Left lobe of liver (tissue), 2 donors: ENCODE results near the gene OR2T8. TPM values are rescaled to one million over a fixed set of nuclear protein-coding genes. Genes with fewer than 3 reads are reported as not detected.

ENCODE experiments used
- ATAC-seq: fragments of 200-7000 bp; cut with Tn5 transposase; one replicate; pipeline ENCODE4 v1.9.1; 2020; ENCODE audit warnings: mild to moderate bottlenecking, moderate library complexity
- DNase-seq: peaks from one replicate; pipeline ENCODE4 v3.0.0-alpha.2; 2020; ENCODE audit warnings: low spot score
- total RNA-seq: library from RNA; stranded (reverse); gene quantifications from one replicate; pipeline ENCODE4 v1.2.1, GENCODE V29; 2021
- donor health status: DM: no; HTN: no; CAD: no; lungs with moderate emphysema.
- donor health status: DM: no; HTN: yes; CAD: no.

Gene OR2T8
- total RNA-seq, 1 donor from 2014 or later, result not detected

GRCh38 chr1:247961791-247962190 lies 41.7 kb downstream of the OR2T8 start:
- ATAC-seq, result no peak

GRCh38 chr1:247962911-247963588 lies 43.0 kb downstream of the OR2T8 start:
- no peak for DNase-seq
- no peak for ATAC-seq

More at GRCh38 chr1:247961791-247962190, 41.7 kb downstream of the OR2T8 start:
- no peak for DNase-seq

GRCh38 chr1:247964933-247965332 lies 44.9 kb downstream of the OR2T8 start, which contains the start of gene OR2AK2:
Gene OR2AK2 (plus strand): TSS chr1:247965233. CDS start chr1:247965377, 144 bp downstream.
- ATAC-seq (no peak), DNase-seq (no peak)

- no peak for ATAC-seq
- DNase-seq, result no peak
Observed at GRCh38 chr1:247966532-247967204, 46.6 kb downstream of the OR2T8 start.

Other genes with a start within 250 kb of the OR2T8 start
- gene OR13G1, start 240.5 kb upstream of the OR2T8 start, total RNA-seq, result not detected
- gene OR6F1, start 203.6 kb upstream of the OR2T8 start, total RNA-seq, result not detected
- not detected for gene OR14K1, start 181.6 kb upstream of the OR2T8 start, total RNA-seq
- gene OR14A2, start 172.1 kb upstream of the OR2T8 start, total RNA-seq, result not detected
- gene OR1C1, start 159.7 kb upstream of the OR2T8 start, total RNA-seq, result not detected
- not detected for gene OR14A16, start 96.1 kb upstream of the OR2T8 start, total RNA-seq
- gene OR11L1, start 78.4 kb upstream of the OR2T8 start, total RNA-seq, result not detected
- gene TRIM58, start 63.1 kb upstream of the OR2T8 start, total RNA-seq, result 0.18 TPM
- gene OR2W3, start 24.7 kb upstream of the OR2T8 start, total RNA-seq, result not detected
- not detected for gene OR2AJ1, start 4.6 kb downstream of the OR2T8 start, total RNA-seq
- gene OR2L8, start 28.6 kb downstream of the OR2T8 start, total RNA-seq, result not detected
- gene OR2AK2, start 45.0 kb downstream of the OR2T8 start, total RNA-seq, result not detected
- not detected for gene OR2L5, start 93.4 kb downstream of the OR2T8 start, total RNA-seq
- 0.05 TPM for gene OR2L2, start 109.8 kb downstream of the OR2T8 start, total RNA-seq
- gene OR2L3, start 126.6 kb downstream of the OR2T8 start, total RNA-seq, result not detected
- not detected for gene OR2L13, start 174.9 kb downstream of the OR2T8 start, total RNA-seq
- not detected for gene OR2M5, start 224.9 kb downstream of the OR2T8 start, total RNA-seq